ENCODE results near the gene MAMSTR.

Gene MAMSTR

DNA sequence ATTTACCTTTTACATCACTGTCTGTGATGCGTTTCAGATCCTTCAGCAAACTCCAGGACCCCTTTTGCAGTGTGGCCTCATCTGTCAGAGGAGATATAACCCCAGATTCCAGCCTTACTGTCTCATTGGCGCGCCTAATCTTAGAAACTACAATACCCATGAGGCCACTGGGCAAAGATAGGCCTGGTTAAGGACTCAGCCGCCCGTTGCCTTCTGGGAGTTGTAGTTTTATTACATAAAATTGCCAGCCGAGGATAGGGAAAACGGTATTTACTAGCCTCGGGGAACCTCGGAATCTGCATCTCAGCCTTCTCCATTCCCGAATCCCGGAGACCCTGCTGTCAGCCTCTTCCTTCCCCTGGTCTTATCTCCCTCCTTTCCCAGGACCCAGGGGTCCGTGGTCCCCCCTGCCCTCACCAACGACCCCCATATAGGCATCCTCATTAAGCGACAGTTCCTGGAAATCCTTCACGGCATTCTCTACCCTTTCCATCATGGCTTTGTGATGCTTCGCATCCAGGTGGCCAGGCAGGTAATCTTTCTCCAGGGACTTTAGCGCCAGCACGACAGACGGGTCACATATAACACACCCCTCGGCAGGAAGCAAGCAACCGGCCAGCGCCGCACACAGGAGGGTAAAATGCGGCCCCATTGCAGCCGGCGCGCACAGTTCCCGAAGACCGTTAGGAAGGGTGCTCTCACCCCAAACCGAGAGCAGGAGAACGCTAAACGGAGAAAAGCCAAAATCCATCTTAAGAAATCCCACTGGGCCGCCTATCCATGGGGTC lies 25.9 kb upstream of the MAMSTR start:
- peak; percentile 6 to 17 for DNase-seq

DNA sequence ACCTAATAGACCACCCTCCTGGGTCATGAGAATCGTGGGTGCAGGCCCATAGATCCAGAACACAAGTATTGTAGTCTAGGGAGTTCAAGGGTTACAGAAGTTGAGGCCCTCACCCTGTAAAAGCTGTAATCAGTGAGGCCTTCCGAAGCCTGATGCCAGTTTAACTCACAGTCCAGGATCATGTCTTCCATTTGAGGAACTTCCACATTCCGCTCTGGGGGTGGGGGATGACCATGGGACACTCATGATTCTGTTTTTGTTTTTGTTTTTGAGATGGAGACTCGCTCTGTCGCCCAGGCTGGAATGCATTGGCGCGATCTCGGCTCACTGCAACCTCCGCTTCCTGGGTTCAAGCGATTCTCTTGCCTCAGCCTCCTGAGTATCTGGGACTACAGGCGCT lies 22.6 kb upstream of the MAMSTR start:
- DNase-seq, result no peak

DNA sequence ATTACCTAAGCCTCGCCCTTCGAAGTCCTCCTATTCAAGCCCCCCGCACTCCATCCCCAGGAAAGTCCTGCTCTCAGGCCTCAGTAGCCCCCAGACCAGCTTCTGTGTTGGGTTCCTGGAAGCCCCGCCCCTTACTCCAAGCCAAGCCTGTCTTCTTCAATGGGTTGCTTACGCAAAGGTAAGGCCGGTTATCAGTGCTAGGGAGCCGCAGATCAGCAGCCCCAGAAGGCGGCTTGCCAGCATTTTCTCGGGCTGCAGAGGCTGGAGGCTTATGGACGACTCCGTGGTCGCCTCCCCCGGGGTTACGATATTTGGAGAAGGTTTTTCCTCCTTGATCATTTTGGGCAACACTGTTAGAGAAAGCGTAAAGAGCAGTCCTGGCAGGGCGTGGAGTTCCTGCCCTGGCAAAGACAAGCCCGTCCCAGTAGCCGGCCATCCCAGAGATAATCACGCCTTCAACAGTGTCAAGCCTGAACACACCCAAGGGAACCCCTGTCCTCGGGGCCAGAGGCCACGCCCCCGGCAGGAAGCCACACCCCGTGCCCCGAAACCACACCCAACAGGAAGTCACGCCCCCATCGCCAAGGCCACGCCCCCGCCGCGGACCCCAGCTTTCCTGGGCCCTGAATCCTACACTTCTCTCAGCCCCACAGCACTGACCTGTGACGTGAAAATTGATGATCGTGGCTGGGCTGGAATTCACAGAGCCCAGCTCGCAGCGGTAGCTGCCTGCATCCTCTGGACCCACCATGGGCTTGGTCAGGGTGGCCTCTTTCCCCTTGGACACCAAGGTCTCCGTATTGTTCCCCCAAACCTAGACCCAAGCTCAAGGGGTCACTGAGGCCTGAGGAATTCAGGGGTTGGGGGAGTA lies 21.8 kb upstream of the MAMSTR start:
- DNase-seq, result no peak

DNA sequence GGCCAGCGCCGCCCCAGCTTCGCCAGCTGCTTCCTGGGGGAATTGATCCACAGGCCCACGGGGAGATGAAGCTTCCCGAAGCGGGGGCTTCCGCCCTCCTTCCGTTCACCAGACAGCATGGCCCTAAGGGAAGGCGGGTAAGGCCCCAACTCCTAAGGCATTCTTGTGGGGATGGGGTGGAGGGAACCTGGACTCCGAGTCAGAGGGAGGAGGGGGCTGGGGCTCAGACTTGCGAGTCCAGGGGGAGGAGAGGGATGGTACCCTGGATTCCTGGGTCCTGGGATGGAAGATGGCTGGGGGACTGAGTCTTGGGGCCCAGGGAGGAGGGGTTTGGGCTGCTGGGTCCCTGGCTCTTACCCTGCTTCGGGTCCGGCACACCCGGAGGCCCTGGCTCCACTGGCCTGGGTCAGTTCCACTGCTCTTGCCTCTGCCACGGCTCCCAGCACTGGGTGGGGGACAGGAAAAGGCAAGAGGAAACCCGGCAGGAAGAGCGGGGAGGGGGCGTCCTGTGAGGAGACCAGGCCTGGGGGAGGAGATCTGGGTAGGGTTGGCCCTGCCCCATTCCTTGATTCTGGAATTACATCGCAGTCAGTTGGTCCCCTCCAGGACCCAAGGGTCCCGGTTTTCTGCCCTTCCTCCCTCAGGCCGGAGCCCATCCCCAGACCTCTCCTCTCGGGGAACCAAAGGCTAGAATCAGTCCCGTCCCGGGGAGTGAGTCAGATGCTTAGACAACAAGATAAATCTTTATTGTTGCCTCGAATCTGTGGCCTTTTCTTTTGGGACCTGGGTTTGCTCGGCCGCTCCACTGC lies 20.8 kb upstream of the MAMSTR start, which contains the start of gene RASIP1:
RASIP1 (minus strand) TSS at position 447 of the 809 bp plus-strand sequence; CDS start at position 119, 328 bp downstream.
- no peak for DNase-seq

DNA sequence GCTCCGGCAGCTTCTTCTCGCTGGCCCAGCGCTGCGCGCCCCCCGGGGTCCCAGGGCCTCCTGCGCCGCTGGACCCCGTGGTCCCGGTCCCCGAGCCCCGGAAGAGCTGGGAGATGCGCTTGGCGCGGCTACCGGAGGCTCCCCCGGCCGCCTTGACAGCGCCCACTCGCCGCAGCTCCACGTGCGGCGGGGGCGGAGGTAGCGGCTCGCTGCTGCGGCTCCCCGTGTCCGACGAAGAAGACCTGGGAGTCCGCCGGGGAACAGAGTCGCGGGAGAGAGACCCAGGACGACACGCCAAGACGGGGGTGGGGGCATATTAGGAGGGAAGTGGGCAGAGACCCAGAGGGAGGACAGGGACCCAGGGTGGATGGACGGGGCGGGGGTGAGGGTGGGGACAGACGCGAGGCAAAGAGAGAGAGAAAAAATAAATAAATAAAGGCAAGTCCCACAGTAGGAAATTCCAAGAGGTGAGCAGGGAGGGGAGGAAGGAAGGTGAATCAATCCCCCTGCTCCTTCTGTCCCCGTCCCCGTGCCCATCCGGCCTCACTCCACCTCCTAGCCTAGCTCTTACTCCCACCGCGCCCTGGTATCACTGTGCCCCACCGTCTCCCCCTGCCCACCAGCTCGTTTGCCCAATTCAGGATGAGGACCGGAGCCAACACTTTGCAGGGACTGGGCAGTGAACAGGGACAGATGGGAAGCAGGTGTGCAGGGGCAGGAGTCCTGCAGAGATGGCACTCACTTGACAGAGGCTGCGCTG lies 20.1 kb upstream of the MAMSTR start:
- no peak for DNase-seq

DNA sequence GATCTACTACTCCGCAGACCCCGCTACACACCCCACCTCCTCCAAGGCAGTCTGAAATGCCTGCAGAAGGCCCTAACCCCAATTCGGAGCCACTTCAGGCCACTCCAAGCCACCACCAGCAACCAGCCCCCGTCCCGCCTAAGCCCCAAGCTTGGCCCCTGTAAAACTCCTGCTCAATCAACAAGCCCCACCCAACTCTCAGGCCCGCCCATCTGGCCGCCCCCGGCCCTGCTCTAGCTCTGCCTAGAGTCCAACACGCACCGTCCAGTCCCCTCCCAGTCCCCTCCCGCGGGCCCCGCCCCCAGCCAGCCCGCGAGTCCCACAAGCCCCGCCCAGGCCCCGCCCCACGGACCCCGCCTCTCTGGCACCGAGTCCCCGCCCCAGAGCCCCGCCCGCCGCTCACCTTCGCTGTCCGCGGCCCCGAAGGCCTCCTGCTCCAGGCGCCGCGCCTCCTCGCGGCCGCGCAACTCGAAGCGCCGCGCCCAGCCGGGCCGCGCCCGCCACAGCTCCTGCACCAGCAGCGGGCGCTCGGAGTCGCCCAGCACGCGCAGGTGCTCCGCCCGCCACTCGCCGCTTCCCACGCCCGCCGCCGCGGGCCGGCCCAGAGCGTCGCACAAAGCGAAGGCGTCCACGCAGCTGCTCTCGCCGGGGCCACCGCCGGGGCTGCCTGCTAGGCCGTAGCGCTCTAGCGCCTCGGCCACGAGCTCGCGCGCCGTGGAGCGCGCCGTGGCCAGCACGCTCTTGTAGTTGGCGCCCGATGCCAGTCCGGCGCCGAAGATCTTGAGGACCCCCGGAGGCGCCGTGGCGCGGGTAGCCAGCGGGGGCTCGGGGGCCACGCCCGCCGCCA lies 19.3 kb upstream of the MAMSTR start:
- DNase-seq, result peak; percentile 46 to 53

DNA sequence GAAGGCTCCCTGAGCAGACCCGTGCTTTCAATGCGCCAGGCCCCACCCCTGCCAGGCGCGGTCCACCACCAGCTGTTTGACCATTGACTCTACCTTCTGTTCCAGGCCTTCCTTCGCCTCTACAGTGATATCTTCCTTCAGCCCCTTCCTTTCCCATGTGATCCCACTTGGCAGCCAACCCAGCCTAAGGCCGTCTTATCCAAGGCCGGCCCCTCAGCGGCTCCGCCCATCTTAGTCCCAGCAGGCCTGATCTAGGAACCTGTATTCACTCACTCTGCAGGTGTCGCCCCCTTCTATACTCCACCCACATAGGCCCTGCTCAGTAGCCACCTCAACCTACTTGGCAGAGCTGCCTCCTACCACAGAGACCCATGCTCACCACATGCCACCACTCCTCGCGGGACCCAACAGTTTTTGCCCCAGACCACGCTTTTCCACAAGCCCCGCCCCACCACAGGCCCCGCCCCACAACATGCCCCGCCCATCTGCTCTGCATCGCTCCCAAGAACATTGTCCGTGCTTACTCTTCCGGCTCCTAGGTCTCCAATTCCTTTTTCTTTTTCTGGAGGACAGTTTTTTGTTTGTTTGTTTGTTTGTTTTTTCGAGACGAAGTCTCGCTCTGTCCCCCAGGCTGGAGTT lies 18.0 kb upstream of the MAMSTR start:
- DNase-seq, result no peak

DNA sequence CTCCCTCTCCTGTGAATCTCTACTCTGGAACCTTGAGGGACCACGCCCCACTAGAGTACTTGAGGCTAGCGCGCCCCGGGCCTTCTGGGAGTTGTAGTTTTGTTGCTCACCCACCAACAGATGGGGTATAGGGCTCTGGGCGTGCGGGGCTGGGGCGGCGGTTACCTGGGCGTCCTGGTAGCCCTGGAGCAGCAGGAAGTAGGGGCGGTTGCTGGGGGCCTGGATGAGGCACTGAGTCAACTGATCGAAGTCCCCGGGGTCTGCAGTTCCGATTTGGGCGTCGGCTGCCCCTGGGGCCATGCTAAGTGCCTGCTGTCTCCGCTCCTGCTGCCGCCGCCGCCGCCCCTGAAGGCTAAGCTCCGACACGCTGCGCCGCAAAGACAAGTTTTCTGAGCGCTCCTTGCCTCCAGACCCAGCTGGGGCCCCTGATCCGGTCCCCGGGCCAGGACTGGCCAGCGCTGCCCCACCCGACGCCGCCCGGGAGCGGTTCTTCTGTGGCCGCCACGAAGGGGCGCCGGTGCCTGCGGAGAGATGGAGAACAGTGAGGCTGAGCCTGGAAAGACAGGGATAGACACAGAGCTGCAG lies 15.6 kb upstream of the MAMSTR start:
- no peak for DNase-seq

DNA sequence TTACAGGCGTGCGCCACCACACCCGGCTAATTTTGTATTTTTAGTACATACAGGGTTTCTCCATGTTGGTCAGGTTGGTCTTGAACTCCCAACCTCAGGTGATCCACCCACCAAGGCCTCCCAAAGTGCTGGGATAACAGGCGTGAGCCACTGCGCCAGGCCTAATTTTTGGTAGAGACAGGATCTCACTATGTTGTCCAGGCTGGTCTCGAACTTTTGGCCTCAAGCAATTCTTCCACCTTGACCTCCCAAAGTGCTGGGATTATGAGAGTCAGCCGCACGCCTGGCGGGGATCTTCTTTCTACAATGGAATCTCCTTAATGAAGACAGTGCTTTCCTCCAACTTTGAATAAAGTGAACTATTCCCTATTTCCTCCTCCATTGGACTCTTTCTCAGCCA lies 15.1 kb upstream of the MAMSTR start:
- DNase-seq, result no peak

DNA sequence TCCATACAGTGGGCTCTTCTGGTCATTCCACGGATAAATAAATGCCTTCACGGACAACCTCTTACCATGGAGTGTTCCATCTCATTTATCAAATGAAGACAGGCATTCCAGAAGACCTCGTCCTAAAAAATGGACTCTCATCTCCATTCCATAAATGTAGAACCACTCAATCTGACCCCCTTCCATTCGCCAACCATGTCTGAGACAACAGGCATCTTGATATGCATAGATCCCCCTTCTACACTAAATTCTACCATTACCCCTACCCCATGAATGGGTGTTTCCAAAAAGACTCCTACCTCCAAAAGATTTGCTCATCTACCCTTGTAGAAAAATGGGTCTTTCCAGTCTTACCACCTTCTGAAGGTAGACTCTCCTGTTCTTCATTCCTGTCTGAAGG lies 11.9 kb upstream of the MAMSTR start:
- no peak for DNase-seq

DNA sequence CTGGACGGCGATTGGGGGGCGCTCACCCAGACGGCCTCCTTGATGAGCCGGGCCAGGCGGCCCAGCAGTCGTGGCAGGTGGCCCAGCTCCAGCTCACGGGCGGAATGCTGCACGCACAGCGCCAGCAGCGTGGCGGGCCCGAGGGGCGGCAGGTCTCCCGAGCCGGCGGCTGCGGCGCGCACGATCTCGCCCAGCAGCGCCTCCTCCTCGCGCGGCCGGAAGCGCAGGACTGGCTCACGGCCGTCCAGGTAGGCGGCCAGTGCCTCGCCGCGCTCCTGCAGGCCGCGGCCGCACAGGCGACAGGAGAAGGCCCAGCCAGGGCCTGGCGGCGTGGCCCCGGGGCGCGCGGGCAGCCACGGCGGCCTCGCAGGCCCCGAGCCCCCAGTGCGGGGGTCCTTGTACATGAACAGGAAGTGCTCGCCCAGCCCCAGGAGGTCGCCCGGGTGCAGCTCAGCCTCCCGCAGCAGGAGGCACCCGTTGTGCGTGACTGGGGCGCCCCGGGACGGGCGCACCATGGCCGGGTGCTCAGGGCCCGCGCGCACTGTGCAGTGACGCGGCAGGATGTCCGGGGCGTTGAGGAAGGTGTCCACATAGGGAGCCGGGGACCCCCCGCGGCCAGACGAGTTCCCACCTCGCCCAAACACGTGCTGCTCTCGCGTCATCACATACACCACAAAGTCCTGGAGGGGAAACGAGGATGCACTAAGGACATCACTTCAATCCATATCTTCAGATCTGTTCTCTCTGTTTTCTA lies 9.6 kb upstream of the MAMSTR start:
- DNase-seq, result no peak

DNA sequence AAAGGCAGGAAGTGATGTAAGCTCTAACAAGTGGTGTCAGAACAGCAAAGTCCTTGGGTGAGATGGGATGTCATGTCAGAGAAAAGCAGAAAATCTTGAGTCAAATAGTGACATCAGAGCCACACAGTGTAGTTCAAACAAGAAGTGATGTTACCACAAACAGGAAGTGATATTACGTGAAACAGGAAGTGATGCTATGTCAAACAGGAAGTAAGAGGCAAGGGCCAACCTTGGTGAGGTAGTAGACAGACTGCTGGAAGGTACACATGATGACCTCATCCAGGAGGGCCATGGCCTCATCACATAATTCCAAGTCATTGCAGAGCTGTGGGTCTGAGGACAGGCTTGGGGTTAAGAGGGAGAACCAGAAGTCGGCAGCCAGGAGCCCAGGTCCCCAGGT lies 7.0 kb upstream of the MAMSTR start:
- peak; percentile 14 to 15 for DNase-seq

DNA sequence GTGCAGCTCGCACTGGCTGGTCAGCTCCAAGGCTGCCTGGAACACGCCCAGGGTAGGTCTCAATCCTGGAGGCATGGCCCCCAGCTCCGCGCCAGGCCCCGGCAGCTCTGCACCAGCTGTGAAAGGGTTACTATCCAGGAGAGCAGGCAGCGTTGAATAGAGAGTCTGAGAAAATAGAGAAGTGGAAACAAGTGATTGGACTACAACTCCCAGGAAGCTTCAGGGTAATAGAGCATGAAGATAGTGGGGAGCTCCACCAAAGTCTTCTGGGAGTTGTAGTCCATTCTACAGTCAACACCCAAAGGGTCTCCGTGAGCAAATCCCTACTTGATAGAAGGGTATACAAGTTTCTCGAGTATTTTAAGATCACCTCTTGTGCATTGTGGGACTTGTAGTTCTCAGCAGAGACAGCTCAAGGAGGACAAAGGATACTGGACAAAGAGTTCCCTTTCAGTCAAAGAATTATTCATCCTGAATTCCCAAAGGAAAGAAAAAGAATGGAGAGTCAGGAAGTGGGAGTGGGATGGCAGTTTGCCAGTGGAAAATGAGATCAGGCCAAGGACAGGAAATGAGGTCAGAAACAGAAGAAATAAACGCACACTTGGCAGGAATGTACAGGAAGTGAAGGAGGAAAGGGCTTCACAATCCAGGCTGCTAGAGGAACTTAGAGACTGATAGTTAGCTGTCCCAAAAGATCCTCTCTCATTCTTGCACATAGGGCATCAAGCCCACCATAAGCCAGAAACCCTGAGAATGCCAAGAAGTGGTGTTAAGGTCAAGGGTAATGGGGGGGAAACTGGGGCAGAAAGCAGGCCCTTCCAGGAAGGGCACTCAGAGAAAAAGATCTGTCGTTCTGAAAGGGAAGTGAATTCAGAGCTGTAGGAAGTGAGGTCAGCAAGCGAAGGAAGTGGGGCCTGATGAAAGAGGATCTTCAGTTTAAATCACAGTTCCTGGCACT lies 5.5 kb upstream of the MAMSTR start:
- DNase-seq, result peak; percentile 43 to 52

DNA sequence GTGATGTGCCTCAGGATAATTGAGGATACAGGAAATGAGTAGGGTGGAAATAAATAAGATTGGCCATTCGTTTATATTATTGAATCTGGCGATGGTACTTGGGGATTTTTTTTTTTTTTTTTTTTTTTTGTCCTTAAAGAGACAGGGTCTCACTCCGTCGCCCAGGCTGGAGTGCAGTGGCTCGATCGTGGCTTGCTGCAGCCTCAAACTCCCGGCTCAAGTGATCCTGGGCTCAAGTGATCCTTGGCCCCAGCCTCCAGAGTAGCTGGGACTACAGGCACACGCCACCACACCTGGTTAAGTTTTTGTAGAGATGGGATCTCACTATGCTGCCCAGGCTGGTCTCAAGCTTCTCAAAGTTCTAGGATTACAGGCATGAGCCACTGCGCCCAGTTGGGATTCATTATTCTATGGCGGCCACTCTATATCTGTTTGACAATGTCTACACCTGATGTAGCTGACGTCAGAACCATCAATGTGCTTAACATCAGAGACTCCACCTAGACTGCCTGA lies 2.7 kb upstream of the MAMSTR start:
- DNase-seq, result no peak

DNA sequence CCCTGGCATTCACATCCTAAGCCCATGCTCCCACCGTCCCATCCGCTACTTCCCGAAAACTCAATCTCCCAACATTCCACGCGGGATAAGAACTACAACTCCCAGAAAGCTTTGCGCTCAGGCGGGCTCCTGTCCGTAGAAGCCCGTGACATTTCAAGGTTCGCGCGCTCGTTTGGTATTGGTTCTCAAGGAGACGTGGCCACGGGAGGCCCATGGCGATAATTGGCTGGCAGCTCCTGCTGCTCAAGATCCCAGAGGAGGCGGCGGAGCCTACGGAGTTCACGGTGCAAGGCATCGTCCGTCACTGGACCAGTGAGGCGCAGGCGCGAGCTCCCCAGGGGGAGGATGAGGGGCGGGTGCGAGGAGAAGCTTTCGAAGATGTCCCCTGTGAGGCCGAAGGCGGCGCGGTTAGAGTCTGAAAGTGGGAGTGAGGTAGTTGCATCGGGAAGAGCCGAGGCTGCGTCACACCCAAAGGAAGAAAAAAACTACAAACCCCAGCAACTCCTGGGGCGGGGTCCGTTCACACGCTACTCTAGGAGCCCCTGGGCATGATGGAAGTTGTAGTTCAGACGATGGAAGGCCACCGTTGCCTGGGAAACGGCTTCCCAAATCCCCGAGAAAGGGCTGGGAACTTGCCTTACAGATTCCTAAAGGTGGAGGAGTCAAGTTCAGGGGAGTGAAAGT lies 1.2 kb upstream of the MAMSTR start:
- DNase-seq, result no peak

DNA sequence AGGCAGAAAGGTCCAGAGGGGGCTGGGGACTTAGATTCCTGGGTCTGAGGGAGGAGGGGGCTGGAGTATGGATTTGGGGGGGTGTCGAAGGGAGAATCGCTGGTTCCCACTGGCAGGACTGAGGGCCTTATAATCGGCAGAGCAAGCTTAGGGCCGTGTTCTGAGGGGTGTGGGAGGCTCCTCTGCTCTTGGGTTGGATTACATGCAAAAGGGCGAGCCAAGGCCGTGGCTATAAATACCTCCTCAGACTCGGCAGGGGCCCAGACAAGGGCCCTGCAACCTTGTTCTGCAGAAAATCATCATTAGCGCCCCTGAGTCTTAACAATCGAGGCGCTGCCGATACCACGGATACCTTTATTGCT lies 707 bp upstream of the MAMSTR start:
- no peak for DNase-seq

DNA sequence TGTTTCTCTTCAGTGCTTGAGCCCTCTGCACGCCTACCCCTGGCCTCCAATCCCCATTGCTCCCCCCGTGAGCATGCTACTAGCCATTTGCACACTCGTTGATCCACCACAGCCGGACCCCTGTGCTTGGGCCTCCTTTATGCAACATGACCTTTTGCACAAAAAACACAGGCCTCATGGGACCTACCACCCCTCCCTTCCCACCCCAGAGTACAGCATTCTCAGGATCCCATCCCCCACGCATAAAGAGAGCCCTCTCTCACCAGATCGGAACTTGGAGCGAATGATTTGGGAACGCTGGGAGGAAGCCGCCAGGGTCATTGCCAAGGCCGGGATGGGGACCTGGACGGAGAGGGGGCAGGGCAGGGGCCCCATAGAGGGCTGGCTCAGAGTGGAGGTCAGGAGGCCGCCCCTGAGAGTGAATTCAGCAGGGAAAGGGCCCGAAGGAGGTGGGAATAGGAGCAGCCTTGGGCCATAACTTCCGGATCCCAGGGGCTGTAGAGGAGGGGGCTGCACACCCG lies 754 bp downstream of the MAMSTR start:
- DNase-seq, result no peak

Measured in AML-193 (cell line).